ENCODE data around the gene CTSK. TPM values are rescaled to one million over a fixed set of nuclear protein-coding genes. Genes with fewer than 3 reads are reported as not detected.
"Not testable (repeated sequence)": the region's sequence is repeated elsewhere in the genome, so short reads cannot be mapped to it uniquely, and the experiment has no call there.

CTSK gene
- total RNA-seq, 1 donor from 2014 or later: 44.0 TPM

DNA sequence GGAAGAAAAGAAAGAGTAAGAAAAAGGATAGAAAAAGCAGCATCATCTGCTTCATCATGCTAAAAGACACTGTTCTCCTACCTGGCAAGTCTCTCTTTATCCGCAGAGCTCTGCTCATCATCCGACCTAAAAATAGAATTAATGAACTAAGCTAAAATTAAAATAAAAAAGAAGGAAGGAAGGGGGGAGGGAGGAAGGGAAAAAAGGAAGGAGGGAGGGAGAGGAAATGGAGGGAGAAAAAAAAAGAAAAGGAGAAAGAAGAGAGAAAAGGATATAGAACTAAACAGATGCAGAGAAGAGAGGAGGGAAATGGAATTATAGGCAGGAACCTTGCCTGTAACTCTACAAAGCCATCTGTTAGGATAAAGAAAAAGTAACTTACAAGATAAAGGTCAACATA lies 34.3 kb upstream of the CTSK start:
- H3K27me3 ChIP-seq: no peaks in the 10 kb centered on the region
- intact Hi-C loops (cut with DNase I): no loop called here
- no peak overlapping the region for H3K4me3 ChIP-seq
- peaks cover 31 to 47% of the 10 kb centered on the region in 2 donors for H3K36me3 ChIP-seq
- peaks cover 0 to 2% of the 10 kb centered on the region in 2 donors for H3K4me1 ChIP-seq
- TF ChIP-seq, protein P1, sequence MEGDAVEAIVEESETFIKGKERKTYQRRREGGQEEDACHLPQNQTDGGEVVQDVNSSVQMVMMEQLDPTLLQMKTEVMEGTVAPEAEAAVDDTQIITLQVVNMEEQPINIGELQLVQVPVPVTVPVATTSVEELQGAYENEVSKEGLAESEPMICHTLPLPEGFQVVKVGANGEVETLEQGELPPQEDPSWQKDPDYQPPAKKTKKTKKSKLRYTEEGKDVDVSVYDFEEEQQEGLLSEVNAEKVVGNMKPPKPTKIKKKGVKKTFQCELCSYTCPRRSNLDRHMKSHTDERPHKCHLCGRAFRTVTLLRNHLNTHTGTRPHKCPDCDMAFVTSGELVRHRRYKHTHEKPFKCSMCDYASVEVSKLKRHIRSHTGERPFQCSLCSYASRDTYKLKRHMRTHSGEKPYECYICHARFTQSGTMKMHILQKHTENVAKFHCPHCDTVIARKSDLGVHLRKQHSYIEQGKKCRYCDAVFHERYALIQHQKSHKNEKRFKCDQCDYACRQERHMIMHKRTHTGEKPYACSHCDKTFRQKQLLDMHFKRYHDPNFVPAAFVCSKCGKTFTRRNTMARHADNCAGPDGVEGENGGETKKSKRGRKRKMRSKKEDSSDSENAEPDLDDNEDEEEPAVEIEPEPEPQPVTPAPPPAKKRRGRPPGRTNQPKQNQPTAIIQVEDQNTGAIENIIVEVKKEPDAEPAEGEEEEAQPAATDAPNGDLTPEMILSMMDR (IDR thresholded peaks at IDR 0.05): no peak
- no peak overlapping the region for H3K27ac ChIP-seq
- no peak for DNase-seq (ENCODE audit: low spot score in 2 of 2)
- no peaks in the 10 kb centered on the region for H3K9me3 ChIP-seq

DNA sequence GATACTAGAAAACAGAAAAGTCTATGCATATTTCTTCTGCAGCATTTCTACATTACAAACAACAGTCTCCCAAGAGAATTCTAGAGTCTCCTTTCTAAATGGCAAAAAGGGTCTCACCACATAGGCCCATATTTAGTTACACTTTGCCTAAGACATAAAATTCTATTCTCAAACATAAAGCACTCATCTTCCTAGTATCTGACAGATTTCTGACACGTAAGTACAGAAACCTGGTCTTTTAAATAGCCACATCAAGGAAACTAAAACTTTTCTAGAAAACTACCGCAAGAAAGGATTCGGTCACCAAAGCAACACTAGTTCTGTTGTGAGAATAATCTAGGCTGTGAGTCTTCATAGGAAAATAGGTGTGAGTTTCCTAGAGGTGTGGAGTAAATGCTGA lies 33.6 kb upstream of the CTSK start:
- TF ChIP-seq, protein P1 (IDR thresholded peaks at IDR 0.05): no peak

DNA sequence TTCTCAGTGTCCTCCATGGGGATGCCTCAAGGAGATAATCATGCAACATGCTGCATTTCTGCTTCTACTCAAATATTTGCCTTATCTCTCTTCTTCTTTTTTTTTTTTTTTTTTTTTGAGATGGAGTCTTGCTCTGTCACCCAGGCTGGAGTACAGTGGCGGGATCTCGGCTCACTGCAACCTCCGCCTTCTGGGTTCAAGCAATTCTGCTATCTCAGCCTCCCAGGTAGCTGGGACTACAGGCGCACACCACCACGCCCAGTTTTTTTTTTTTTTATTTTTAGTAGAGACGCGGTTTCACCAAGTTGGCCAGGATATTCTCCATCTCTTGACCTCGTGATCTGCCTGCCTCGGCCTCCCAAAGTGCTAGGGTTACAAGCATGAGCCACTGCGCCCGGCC lies 32.8 kb upstream of the CTSK start:
- intact Hi-C loops (cut with DNase I); H3K27ac ChIP-seq; H3K4me3 ChIP-seq; H3K9me3 ChIP-seq; DNase-seq (ENCODE audit: low spot score in 2 of 2); H3K4me1 ChIP-seq; H3K27me3 ChIP-seq: not testable (repeated sequence)
- peaks cover 34 to 58% of the 10 kb centered on the region in 2 donors for H3K36me3 ChIP-seq

More for the DNA sequence above, 33.6 kb upstream of the CTSK start:
- no peak overlapping the region for H3K27ac ChIP-seq
- intact Hi-C loops (cut with DNase I): no loop called here
- H3K4me1 ChIP-seq: peaks cover 0 to 2% of the 10 kb centered on the region in 2 donors
- no peaks in the 10 kb centered on the region for H3K9me3 ChIP-seq
- no peak for DNase-seq (ENCODE audit: low spot score in 2 of 2)
- no peaks in the 10 kb centered on the region for H3K27me3 ChIP-seq
- no peak overlapping the region for H3K4me3 ChIP-seq
- peaks cover 31 to 55% of the 10 kb centered on the region in 2 donors for H3K36me3 ChIP-seq

DNA sequence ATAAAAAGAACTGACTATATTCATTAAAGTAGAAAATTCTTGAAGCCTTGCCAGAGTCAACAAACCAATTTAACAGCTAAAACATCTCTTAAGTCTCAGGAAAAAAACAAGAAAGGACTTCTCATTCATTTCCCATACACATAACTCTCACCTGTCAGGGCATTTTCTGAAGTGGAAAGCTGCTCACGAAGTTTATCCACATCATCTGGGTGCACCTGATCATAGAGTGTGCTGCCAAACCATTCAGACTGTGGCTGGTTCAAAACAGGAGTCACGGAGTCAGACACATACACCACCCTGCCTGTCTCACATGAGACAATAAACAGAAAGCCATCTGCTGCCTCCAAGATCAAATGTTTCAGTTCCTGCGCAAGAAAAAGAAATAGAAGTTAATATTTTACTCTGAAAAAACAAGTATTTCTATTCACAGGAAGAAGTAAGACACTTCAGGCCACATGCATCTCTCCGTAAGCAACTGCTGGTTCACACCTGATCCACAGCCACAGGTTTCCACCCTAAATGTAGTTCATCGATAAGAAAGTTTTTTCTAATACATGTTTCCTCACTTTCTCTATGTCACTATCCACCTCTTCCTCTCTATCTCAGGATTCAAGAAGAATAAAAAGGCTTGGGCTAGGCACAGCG lies 28.2 kb upstream of the CTSK start:
- Histone ChIP-seq H3K9me3 (no peaks in the 10 kb centered on the region), H3K27ac (no peak overlapping the region), H3K4me1 (no peaks in the 10 kb centered on the region), H3K27me3 (no peaks in the 10 kb centered on the region), H3K36me3 (peaks cover 69 to 89% of the 10 kb centered on the region in 2 donors), H3K4me3 (no peak overlapping the region)
- intact Hi-C loops (cut with DNase I): no loop called here
- DNase-seq (ENCODE audit: low spot score in 2 of 2): no peak
- TF ChIP-seq, protein P1 (IDR thresholded peaks at IDR 0.05): no peak

DNA sequence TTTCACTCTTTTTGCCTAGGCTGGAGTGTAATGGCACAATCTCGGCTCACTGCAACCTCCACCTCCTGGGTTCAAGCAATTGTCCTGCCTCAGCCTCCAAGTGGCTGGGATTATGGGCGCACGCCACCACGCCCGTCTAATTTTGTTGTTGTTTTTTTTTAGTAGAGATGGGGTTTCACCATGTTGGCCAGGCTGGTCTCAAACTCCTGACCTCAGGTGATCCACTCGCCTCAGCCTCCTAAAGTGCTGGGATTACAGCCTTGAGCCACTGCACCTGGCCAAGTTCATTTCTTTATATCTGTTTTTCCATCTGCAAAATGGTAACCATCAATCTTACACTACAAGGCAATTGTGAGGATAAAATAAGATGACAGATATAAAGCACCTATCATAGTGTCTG lies 25.9 kb upstream of the CTSK start:
- peaks cover 73 to 98% of the 10 kb centered on the region in 2 donors for H3K36me3 ChIP-seq
- intact Hi-C loops (cut with DNase I); H3K27me3 ChIP-seq; H3K4me1 ChIP-seq; H3K27ac ChIP-seq; DNase-seq (ENCODE audit: low spot score in 2 of 2); H3K9me3 ChIP-seq; H3K4me3 ChIP-seq: not testable (repeated sequence)

DNA sequence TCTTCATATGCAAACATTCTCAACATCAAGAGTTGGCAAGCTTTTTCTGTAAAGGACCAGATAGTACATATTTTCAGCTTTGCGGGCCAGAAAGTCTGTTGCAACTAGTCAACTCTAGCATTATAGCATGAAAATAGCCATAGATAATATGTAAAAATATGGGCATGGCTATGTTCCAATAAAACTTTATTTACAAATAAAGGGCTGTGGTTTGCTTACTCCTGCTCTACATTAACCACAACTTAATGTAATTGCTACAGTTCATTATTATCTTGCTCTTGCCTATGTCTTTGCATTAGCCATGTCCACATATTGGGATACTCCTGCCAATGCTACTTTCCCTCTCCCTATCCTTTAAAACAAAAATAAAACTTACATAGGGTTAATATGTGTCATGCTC lies 24.5 kb upstream of the CTSK start:
- Histone ChIP-seq H3K9me3 (no peaks in the 10 kb centered on the region), H3K4me1 (no peaks in the 10 kb centered on the region), H3K27ac (no peak overlapping the region), H3K36me3 (peaks cover 76 to 98% of the 10 kb centered on the region in 2 donors), H3K27me3 (no peaks in the 10 kb centered on the region), H3K4me3 (no peak overlapping the region)
- DNase-seq (ENCODE audit: low spot score in 2 of 2): no peak
- TF ChIP-seq, protein P1 (IDR thresholded peaks at IDR 0.05): no peak
- intact Hi-C loops (cut with DNase I): no loop called here

DNA sequence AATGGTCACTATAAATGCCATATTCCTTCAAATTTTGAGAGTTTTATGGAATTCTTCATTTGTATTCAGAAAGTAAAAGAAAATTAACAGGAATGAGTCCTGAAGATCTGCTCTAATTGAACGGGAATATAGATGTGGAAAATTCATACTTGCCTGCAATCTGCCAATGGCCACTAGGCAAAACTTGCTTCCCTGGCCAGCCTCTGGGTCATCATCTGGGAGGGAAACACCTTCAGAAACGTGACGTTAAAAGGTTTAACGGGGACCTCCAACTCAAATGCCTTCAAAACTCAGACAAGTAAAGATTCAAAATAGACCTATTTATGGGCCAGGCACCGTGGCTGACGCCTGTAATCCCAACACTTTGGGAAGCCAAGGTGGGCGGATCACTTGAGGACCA lies 21.7 kb upstream of the CTSK start:
- Histone ChIP-seq H3K9me3 (no peaks in the 10 kb centered on the region), H3K4me3 (no peak overlapping the region), H3K36me3 (peaks cover 80 to 99% of the 10 kb centered on the region in 2 donors), H3K27me3 (no peaks in the 10 kb centered on the region), H3K4me1 (no peaks in the 10 kb centered on the region), H3K27ac (no peak overlapping the region)
- TF ChIP-seq, protein P1 (IDR thresholded peaks at IDR 0.05): peak in 1 of 3 experiments; percentile 19
- no peak for DNase-seq (ENCODE audit: low spot score in 2 of 2)
- intact Hi-C loops (cut with DNase I): no loop called here

Data from ascending aorta (tissue), 2 donors.